Germinal center (tissue), 1 donor: Measurements from ENCODE around the gene APCS.

Experiments
- DNase-seq: peaks from one replicate; pipeline ENCODE4 v3.0.0; 2012; ENCODE audit warnings: mixed read lengths, low spot score

APCS gene

GRCh38 chr1:159587461-159587951 is at the start of gene APCS:
TSS of gene APCS (plus strand) at chr1:159587826. CDS start at chr1:159587922, 96 bp downstream.
- no peak for DNase-seq

GRCh38 chr1:159548126-159548525 is 39.5 kb upstream of the APCS start:
- DNase-seq = no peak

GRCh38 chr1:159554261-159554660 is 33.4 kb upstream of the APCS start:
- no peak for DNase-seq

GRCh38 chr1:159554696-159555095 is 32.9 kb upstream of the APCS start:
- DNase-seq = no peak

GRCh38 chr1:159556931-159557369 is 30.7 kb upstream of the APCS start:
- DNase-seq = no peak

- DNase-seq = no peak
Observed at GRCh38 chr1:159560599-159560998, 27.0 kb upstream of the APCS start.

GRCh38 chr1:159561497-159561896 is 26.1 kb upstream of the APCS start:
- no peak for DNase-seq

GRCh38 chr1:159562680-159563079 is 24.9 kb upstream of the APCS start:
- DNase-seq = no peak

- no peak for DNase-seq
Observed at GRCh38 chr1:159577446-159577845, 10.2 kb upstream of the APCS start.

- no peak for DNase-seq
Observed at GRCh38 chr1:159580340-159580739, 7.3 kb upstream of the APCS start.

GRCh38 chr1:159581422-159581821 is 6.2 kb upstream of the APCS start:
- no peak for DNase-seq

- DNase-seq = no peak
Observed at GRCh38 chr1:159584536-159584935, 3.1 kb upstream of the APCS start.

- no peak for DNase-seq
Observed at GRCh38 chr1:159591981-159592380, 4.4 kb downstream of the APCS start.

- DNase-seq = no peak
Observed at GRCh38 chr1:159594625-159595405, 7.2 kb downstream of the APCS start.

GRCh38 chr1:159598196-159598595 is 10.6 kb downstream of the APCS start:
- DNase-seq = no peak

GRCh38 chr1:159600894-159601293 is 13.3 kb downstream of the APCS start:
- DNase-seq = no peak

GRCh38 chr1:159602501-159602999 is 14.9 kb downstream of the APCS start:
- DNase-seq = no peak

- no peak for DNase-seq
Observed at GRCh38 chr1:159612211-159612885, 24.7 kb downstream of the APCS start.

- no peak for DNase-seq
Observed at GRCh38 chr1:159632922-159633321, 45.3 kb downstream of the APCS start.
